Activated CD4-positive, alpha-beta T cell treated with anti-CD3 and anti-CD28 coated beads, Interleukin-2, amount 10 ng/mL, durations not matched to agents 24 days and 14 days (primary cell): ENCODE data around the gene SLC48A1. TPM values are rescaled to one million over a fixed set of nuclear protein-coding genes. Genes with fewer than 3 reads are reported as not detected.

ENCODE experiments used
- DNase-seq: peaks from one replicate; pipeline ENCODE4 v3.0.0; 2022
- H3K27ac Mint-ChIP-seq: one replicate; pipeline ENCODE4 v1.8.0; 2022; ENCODE audit warnings: mild to moderate bottlenecking, mixed read lengths
- H3K27me3 Mint-ChIP-seq: one replicate; pipeline ENCODE4 v1.8.0; 2022; ENCODE audit warnings: mixed read lengths
- H3K36me3 Mint-ChIP-seq: one replicate; pipeline ENCODE4 v1.8.0; 2022; ENCODE audit warnings: low read depth, mild to moderate bottlenecking, mixed read lengths
- H3K4me1 Mint-ChIP-seq: one replicate; pipeline ENCODE4 v1.8.0; 2021; ENCODE audit warnings: mixed read lengths
- H3K4me3 Mint-ChIP-seq: one replicate; pipeline ENCODE4 v1.8.0; 2022; ENCODE audit warnings: mild to moderate bottlenecking, moderate library complexity, mixed read lengths
- H3K9me3 Mint-ChIP-seq: one replicate; pipeline ENCODE4 v1.8.0; 2021; ENCODE audit warnings: mixed read lengths
- intact Hi-C: fragments of 100-400 bp; cut with micrococcal nuclease; formaldehyde crosslinking; loops from one replicate; pipeline ENCODE4 v1.15.1; 2023
- total RNA-seq: library from RNA; stranded (reverse); gene quantifications from 2 replicates; pipeline ENCODE4 v1.2.3, GENCODE V29; 2022

Gene SLC48A1
- total RNA-seq, 1 donor from 2014 or later, result 12.3 TPM

- intact Hi-C loops, result no loop called here
- no peak for DNase-seq
- Mint-ChIP-seq H3K27ac (no peak overlapping the region), H3K36me3 (no peaks in the 10 kb centered on the region), H3K4me3 (no peak overlapping the region), H3K27me3 (no peaks in the 10 kb centered on the region), H3K4me1 (peaks cover 10% of the 10 kb centered on the region), H3K9me3 (no peaks in the 10 kb centered on the region)
Observed at GRCh38 chr12:47739297-47739696, 33.7 kb upstream of the SLC48A1 start.

DNA sequence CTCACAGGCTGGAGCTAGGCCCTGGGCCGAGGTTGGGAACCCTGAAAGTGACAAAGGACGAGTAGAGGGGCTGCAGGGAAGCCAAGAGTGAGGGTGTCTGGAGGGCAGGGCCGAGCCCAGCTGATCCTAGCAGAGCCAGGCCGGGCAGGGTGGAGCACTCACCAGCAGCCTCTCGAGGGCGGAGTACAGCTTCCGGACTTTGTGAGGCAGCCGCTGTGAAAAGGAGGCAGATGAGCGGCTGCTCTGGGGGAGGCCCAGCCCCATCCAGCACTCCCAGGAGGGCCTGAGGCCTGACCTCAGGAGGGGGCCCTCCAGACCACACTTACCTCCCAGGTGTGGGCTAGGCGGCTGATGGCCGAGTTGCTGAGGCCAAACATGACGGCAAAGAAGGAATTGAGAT lies 33.1 kb upstream of the SLC48A1 start:
- H3K27ac Mint-ChIP-seq, result no peak overlapping the region

GRCh38 chr12:47740606-47741339 lies 32.3 kb upstream of the SLC48A1 start:
- Mint-ChIP-seq H3K4me3 (no peak overlapping the region), H3K27ac (no peak overlapping the region), H3K9me3 (no peaks in the 10 kb centered on the region), H3K4me1 (peaks cover 10% of the 10 kb centered on the region), H3K27me3 (peaks cover 5% of the 10 kb centered on the region), H3K36me3 (no peaks in the 10 kb centered on the region)
- DNase-seq, result no peak
- intact Hi-C loops, result no loop called here

More for the DNA sequence above, 33.1 kb upstream of the SLC48A1 start:
- intact Hi-C loops, result no loop called here
- H3K27me3 Mint-ChIP-seq, result peaks cover 4% of the 10 kb centered on the region
- DNase-seq, result no peak
- H3K4me3 Mint-ChIP-seq, result no peak overlapping the region
- H3K9me3 Mint-ChIP-seq, result no peaks in the 10 kb centered on the region
- no peaks in the 10 kb centered on the region for H3K36me3 Mint-ChIP-seq
- peaks cover 10% of the 10 kb centered on the region for H3K4me1 Mint-ChIP-seq

DNA sequence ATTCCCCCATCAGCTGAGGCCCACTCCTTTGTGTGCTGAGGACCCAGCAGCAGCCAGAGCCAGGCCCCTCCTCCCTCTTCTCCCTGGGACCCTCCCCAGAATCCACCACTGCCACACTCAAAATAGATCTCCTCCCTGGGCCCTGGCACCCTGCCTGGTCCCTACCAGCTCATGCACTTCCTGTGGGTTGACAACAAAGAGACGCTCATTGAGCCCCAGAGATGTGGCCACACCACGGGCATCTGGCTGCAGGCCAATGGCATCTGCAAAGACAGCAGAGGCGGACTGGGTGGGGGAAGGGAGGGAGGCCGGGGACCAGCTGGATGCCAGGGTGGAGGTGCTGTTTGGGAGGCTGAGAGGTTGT lies 31.7 kb upstream of the SLC48A1 start:
- DNase-seq, result peak; percentile 63
- Mint-ChIP-seq H3K27ac (no peak overlapping the region), H3K4me1 (peaks cover 10% of the 10 kb centered on the region), H3K36me3 (no peaks in the 10 kb centered on the region), H3K4me3 (no peak overlapping the region), H3K9me3 (no peaks in the 10 kb centered on the region), H3K27me3 (peaks cover 5% of the 10 kb centered on the region)
- intact Hi-C loops, result no loop called here

- Mint-ChIP-seq H3K27ac (no peak overlapping the region), H3K9me3 (no peaks in the 10 kb centered on the region), H3K36me3 (no peaks in the 10 kb centered on the region), H3K4me3 (no peak overlapping the region), H3K4me1 (peaks cover 10% of the 10 kb centered on the region), H3K27me3 (peaks cover 5% of the 10 kb centered on the region)
- intact Hi-C loops, result loop anchor here (1.0 to 2.0 kb wide), 5 partner anchors 16 to 96 kb away; partner anchors contain the start of gene RAPGEF3
- DNase-seq, result peak; percentile 93
Observed at GRCh38 chr12:47742253-47742825, 30.7 kb upstream of the SLC48A1 start.

GRCh38 chr12:47743311-47743860 lies 29.7 kb upstream of the SLC48A1 start:
- DNase-seq, result no peak
- H3K27me3 Mint-ChIP-seq, result peaks cover 6% of the 10 kb centered on the region
- H3K9me3 Mint-ChIP-seq, result no peaks in the 10 kb centered on the region
- no peaks in the 10 kb centered on the region for H3K36me3 Mint-ChIP-seq
- intact Hi-C loops, result loop anchor here (2.0 kb wide), 1 partner anchor 15 kb away; the partner anchor contains the start of gene RAPGEF3
- peaks cover 10% of the 10 kb centered on the region for H3K4me1 Mint-ChIP-seq
- H3K27ac Mint-ChIP-seq, result no peak overlapping the region
- no peak overlapping the region for H3K4me3 Mint-ChIP-seq

- no peaks in the 10 kb centered on the region for H3K36me3 Mint-ChIP-seq
- intact Hi-C loops, result no loop called here
- peaks cover 10% of the 10 kb centered on the region for H3K4me1 Mint-ChIP-seq
- H3K27ac Mint-ChIP-seq, result no peak overlapping the region
- peak; percentile 82 for DNase-seq
- H3K27me3 Mint-ChIP-seq, result peaks cover 8% of the 10 kb centered on the region
- no peak overlapping the region for H3K4me3 Mint-ChIP-seq
- no peaks in the 10 kb centered on the region for H3K9me3 Mint-ChIP-seq
Observed at GRCh38 chr12:47744005-47744651, 28.9 kb upstream of the SLC48A1 start.

DNA sequence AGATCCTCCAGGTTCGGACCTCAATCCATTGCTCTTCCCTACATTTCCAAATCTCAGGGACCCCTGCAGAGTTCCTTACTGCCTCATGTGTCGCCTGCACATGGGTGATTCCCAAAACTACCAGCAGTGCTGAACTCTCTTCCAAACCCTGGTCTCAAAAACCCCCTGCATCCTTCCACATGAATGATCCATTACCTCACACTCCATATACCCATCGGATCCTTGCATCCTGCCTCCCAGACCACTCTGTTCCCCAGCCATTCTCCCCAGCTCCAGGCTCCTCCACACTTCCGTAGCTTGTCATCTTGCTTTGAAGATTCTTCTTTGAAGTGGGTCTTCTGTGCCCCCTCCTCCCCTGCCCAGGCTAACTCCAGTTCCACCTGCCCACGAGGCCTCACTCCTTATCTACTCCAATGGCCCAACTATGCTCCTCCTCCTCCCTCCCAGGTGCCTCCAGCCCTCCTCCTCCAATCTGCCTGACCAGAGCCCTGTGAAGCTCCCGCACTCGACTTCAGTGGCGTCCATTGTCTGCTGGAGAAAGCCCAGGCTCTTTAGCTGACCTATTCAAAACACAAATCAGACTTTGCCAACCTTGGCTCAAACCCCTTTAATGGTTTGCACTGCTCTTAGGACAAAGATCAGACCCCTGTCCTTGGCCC lies 28.1 kb upstream of the SLC48A1 start:
- intact Hi-C loops, result no loop called here
- DNase-seq, result no peak
- Mint-ChIP-seq H3K36me3 (no peaks in the 10 kb centered on the region), H3K27me3 (peaks cover 8% of the 10 kb centered on the region), H3K9me3 (no peaks in the 10 kb centered on the region), H3K4me3 (no peak overlapping the region), H3K4me1 (peaks cover 8% of the 10 kb centered on the region), H3K27ac (no peak overlapping the region)

DNA sequence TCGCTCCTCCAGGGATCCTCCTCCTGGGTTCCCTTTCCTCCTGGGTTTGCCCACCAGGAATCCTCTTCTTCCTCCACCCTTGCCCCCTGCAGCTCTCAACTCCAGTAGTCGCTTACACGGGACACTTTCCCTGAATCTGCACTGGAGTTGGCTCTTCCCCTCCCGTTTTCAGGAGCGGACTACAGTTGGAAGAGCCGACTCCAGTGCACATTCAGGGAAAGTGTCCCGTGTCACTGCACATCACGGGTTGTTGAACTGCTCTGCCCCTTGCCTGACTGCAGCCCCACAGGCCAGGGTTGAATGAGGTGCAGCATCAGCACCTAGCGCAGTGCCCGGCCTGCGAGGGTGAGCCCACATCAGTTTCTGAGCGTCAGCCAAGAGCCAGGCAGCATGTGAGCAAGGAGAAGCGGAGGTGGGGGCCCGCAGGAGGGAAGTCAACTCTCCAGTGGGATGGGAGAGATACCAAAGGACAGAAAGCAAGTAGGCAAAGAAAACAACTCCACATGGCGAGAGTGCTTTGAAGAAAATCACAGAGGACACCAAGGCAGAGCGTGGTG lies 27.5 kb upstream of the SLC48A1 start:
- Mint-ChIP-seq H3K36me3 (no peaks in the 10 kb centered on the region), H3K27ac (no peak overlapping the region), H3K27me3 (peaks cover 8% of the 10 kb centered on the region), H3K4me3 (no peak overlapping the region), H3K9me3 (no peaks in the 10 kb centered on the region), H3K4me1 (peaks cover 8% of the 10 kb centered on the region)
- no peak for DNase-seq
- intact Hi-C loops, result no loop called here

GRCh38 chr12:47746073-47746472 lies 27.0 kb upstream of the SLC48A1 start:
- no peak overlapping the region for H3K27ac Mint-ChIP-seq
- intact Hi-C loops, result no loop called here
- peaks cover 8% of the 10 kb centered on the region for H3K4me1 Mint-ChIP-seq
- peaks cover 8% of the 10 kb centered on the region for H3K27me3 Mint-ChIP-seq
- no peak for DNase-seq
- no peaks in the 10 kb centered on the region for H3K9me3 Mint-ChIP-seq
- no peaks in the 10 kb centered on the region for H3K36me3 Mint-ChIP-seq
- no peak overlapping the region for H3K4me3 Mint-ChIP-seq

DNA sequence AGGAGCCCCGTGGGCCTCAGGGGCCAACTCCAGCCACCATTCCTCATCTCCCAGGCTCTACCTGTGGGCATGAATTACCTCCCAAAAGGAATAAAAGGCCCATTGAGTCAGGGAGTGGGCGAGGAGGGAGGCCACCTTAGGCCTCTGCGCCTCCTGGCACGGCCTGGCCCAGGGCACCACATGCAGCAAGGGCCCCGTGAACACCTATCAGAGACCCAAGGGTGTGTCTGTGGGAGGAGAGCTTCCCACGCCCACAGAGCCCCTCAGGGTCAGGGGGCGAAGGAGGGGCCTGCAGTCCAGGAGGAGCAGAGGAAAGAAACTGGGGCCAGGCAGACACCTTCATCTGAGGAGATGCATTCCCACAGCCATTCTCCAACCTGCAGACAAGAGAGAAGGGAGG lies 26.5 kb upstream of the SLC48A1 start:
- H3K36me3 Mint-ChIP-seq, result no peaks in the 10 kb centered on the region
- peaks cover 8% of the 10 kb centered on the region for H3K27me3 Mint-ChIP-seq
- H3K4me3 Mint-ChIP-seq, result no peak overlapping the region
- DNase-seq, result no peak
- H3K9me3 Mint-ChIP-seq, result no peaks in the 10 kb centered on the region
- intact Hi-C loops, result no loop called here
- no peak overlapping the region for H3K27ac Mint-ChIP-seq
- H3K4me1 Mint-ChIP-seq, result peaks cover 4% of the 10 kb centered on the region

DNA sequence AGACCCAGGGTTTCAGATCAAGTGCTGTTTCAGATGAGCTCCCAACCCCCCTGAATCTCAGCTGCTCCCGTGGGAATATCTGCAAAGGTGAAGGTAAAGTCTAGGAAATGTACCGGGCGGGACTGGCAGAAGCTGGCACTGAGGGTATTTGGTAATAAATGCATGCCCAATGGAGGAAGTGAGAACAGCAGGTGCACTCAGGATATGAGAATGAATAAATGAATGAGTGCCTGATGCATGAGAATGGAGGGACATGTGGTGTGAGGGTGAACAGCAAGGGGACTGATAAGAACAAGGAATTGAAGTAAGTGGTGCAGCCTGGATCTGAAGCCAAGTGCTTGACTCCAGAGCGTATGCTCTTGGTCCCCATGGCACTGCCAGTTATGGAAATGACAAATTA lies 25.9 kb upstream of the SLC48A1 start:
- Mint-ChIP-seq H3K27ac (no peak overlapping the region), H3K9me3 (no peaks in the 10 kb centered on the region), H3K4me1 (peaks cover 4% of the 10 kb centered on the region), H3K27me3 (peaks cover 8% of the 10 kb centered on the region), H3K36me3 (no peaks in the 10 kb centered on the region), H3K4me3 (no peak overlapping the region)
- intact Hi-C loops, result no loop called here
- DNase-seq, result no peak

GRCh38 chr12:47747596-47748506 lies 25.2 kb upstream of the SLC48A1 start:
- Mint-ChIP-seq H3K36me3 (no peaks in the 10 kb centered on the region), H3K4me1 (peaks cover 1% of the 10 kb centered on the region), H3K4me3 (no peak overlapping the region), H3K27ac (no peak overlapping the region), H3K9me3 (no peaks in the 10 kb centered on the region), H3K27me3 (peaks cover 8% of the 10 kb centered on the region)
- intact Hi-C loops, result no loop called here
- no peak for DNase-seq
